SK-N-SH (cell line): ENCODE measurements around the gene GLB1L3. TPM values are rescaled to one million over a fixed set of nuclear protein-coding genes. Genes with fewer than 3 reads are reported as not detected.

Experiments
- CTCF ChIA-PET: fragments of 300-600, 350-600 bp; formaldehyde crosslinking; extraction: SDS; loops from one replicate; lab custom pipeline; 2021; lab: Yijun Ruan, JAX
- POLR2A ChIA-PET: fragments of 350-600 bp; sonication (Branson Sonifier 250); formaldehyde crosslinking; extraction: SDS; loops from one replicate; lab custom pipeline; 2020; ENCODE audit warnings: antibody characterized with exemption, inconsistent platforms; lab: Yijun Ruan, JAX
- DNase-seq: peaks from one replicate; pipeline ENCODE4 v3.0.0; 2012
- H2AFZ ChIP-seq: fragments of 200-600 bp; sonication (generic); 2 replicates; pipeline ENCODE4 v1.8.1; 2016; ENCODE audit warnings: antibody characterized with exemption, mild to moderate bottlenecking, low read depth
- H3F3A ChIP-seq: fragments of 200-600 bp; sonication (generic); replicated peaks from 2 replicates; pipeline ENCODE3; 2016; ENCODE audit warnings: antibody characterized with exemption, mild to moderate bottlenecking; ENCODE audit not compliant: insufficient read depth
- H3K27ac ChIP-seq, 2 experiments: fragments of 200-500 bp in 1 of 2; fragments of 200-600 bp in 1 of 2; sonication (Bioruptor generic) in 1 of 2; sonication (generic), shearing (Covaris generic) in 1 of 2; 2 replicates each; pipeline versions ENCODE4 v1.5.1 to v1.6.1; 2014 to 2016; ENCODE audit warnings: low read depth in 2 of 2, inconsistent platforms in 1 of 2, low read length in 1 of 2, mild to moderate bottlenecking in 1 of 2, mixed read lengths in 1 of 2
- H3K27me3 ChIP-seq: fragments of 200-600 bp; sonication (generic), shearing (Covaris generic); 2 replicates; pipeline ENCODE4 v1.6.1; 2016; ENCODE audit warnings: mixed run types; ENCODE audit not compliant: insufficient read depth
- H3K36me3 ChIP-seq, 2 experiments: fragments of 200-500 bp in 1 of 2; fragments of 200-600 bp in 1 of 2; sonication (Bioruptor generic) in 1 of 2; sonication (generic) in 1 of 2; replicated peaks in 1 of 2; 2 replicates each; pipeline versions ENCODE3 to v1.5.1; 2014 to 2016; ENCODE audit warnings: low read length in 1 of 2, mild to moderate bottlenecking in 1 of 2; ENCODE audit not compliant: insufficient read depth in 2 of 2, control insufficient read depth in 1 of 2
- H3K4me1 ChIP-seq, 2 experiments: fragments of 200-500 bp in 1 of 2; fragments of 200-600 bp in 1 of 2; sonication (Bioruptor generic) in 1 of 2; sonication (generic), shearing (Covaris generic) in 1 of 2; 2 replicates each; pipeline versions ENCODE4 v1.5.1 to v1.6.1; 2014 to 2016; ENCODE audit warnings: low read depth in 1 of 2, low read length in 1 of 2, mixed run types in 1 of 2; ENCODE audit not compliant: insufficient read depth in 2 of 2, control insufficient read depth in 1 of 2
- H3K4me2 ChIP-seq: fragments of 200-600 bp; sonication (generic), shearing (Covaris generic); 2 replicates; pipeline ENCODE4 v1.6.1; 2017; ENCODE audit warnings: mixed run types
- H3K4me3 ChIP-seq, 2 experiments: fragments of 200-500 bp in 1 of 2; fragments of 200-600 bp in 1 of 2; sonication (Bioruptor generic) in 1 of 2; sonication (generic), shearing (Covaris generic) in 1 of 2; 2 replicates each; pipeline versions ENCODE4 v1.5.1 to v1.8.1; 2014 to 2016; ENCODE audit warnings: low read depth in 2 of 2, inconsistent platforms in 1 of 2, low read length in 1 of 2, mild to moderate bottlenecking in 1 of 2, mixed read lengths in 1 of 2, moderate library complexity in 1 of 2
- H3K79me2 ChIP-seq: fragments of 200-600 bp; sonication (generic); 2 replicates; pipeline ENCODE4 v1.8.1; 2017; ENCODE audit warnings: mild to moderate bottlenecking; ENCODE audit not compliant: insufficient read depth
- H3K9ac ChIP-seq: fragments of 200-600 bp; sonication (generic); 2 replicates; pipeline ENCODE4 v1.6.1; 2017; ENCODE audit warnings: mixed run types
- H3K9me2 ChIP-seq: fragments of 200-600 bp; sonication (generic); 2 replicates; pipeline ENCODE4 v1.6.1; 2017; ENCODE audit warnings: mixed run types
- H3K9me3 ChIP-seq: fragments of 200-600 bp; sonication (generic); 2 replicates; pipeline ENCODE4 v1.6.1; 2017; ENCODE audit warnings: mixed run types, mild to moderate bottlenecking, moderate library complexity
- H4K20me1 ChIP-seq: fragments of 200-600 bp; sonication (generic); 2 replicates; pipeline ENCODE4 v1.6.1; 2017; ENCODE audit warnings: mild to moderate bottlenecking, mixed run types; ENCODE audit not compliant: insufficient read depth
- CHD2 ChIP-seq: fragments of 150-350 bp; IDR thresholded peaks from 2 replicates; pipeline ENCODE4 v1.6.1; 2018; ENCODE audit warnings: low read length; ENCODE audit not compliant: partially characterized antibody
- CTCF ChIP-seq: fragments of 200-600 bp; sonication (generic); IDR thresholded peaks from 2 replicates; pipeline ENCODE4 v1.6.1; 2017; ENCODE audit warnings: antibody characterized with exemption, mild to moderate bottlenecking, moderate library complexity
- EZH2phosphoT487 ChIP-seq: fragments of 200-600 bp; sonication (generic); IDR thresholded peaks from 2 replicates; pipeline ENCODE4 v1.6.1; 2017; ENCODE audit warnings: low read depth, mixed run types, mild to moderate bottlenecking, antibody characterized with exemption, moderate library complexity, borderline replicate concordance
- FOSL2 ChIP-seq: IDR thresholded peaks from 2 replicates; pipeline ENCODE4 v1.4.0; 2012; ENCODE audit warnings: low read depth, mild to moderate bottlenecking, moderate library complexity, borderline replicate concordance
- FOXM1 ChIP-seq: IDR thresholded peaks from 2 replicates; pipeline ENCODE4 v1.4.0; 2012; ENCODE audit warnings: low read depth, mild to moderate bottlenecking
- GATA2 ChIP-seq: sonication (generic); formaldehyde crosslinking; IDR thresholded peaks from 2 replicates; pipeline ENCODE4 v1.5.0; 2020; ENCODE audit warnings: mild to moderate bottlenecking, missing genetic modification reagents
- IRF3 ChIP-seq: fragments of 150-350 bp; IDR thresholded peaks from 2 replicates; pipeline ENCODE4 v1.6.1; 2016; ENCODE audit warnings: mild to moderate bottlenecking, low read depth, low read length
- MAX ChIP-seq: IDR thresholded peaks from 2 replicates; pipeline ENCODE4 v1.4.0; 2012; ENCODE audit warnings: low read depth
- MXI1 ChIP-seq: IDR thresholded peaks from 2 replicates; pipeline ENCODE4 v1.6.1; 2012; ENCODE audit warnings: mild to moderate bottlenecking, low read depth, low read length, improper control_type of control experiment
- NFIC ChIP-seq: IDR thresholded peaks from 2 replicates; pipeline ENCODE4 v1.4.0; 2012; ENCODE audit warnings: borderline replicate concordance
- RAD21 ChIP-seq: IDR thresholded peaks from 2 replicates; pipeline ENCODE4 v1.6.1; 2012; ENCODE audit warnings: mild to moderate bottlenecking, low read length
- RCOR1 ChIP-seq: fragments of 150-350 bp; IDR thresholded peaks from 2 replicates; pipeline ENCODE4 v1.6.1; 2017; ENCODE audit warnings: antibody characterized with exemption, low read length
- RXRA ChIP-seq: IDR thresholded peaks from 2 replicates; pipeline ENCODE4 v1.4.0; 2012; ENCODE audit warnings: low read depth, mild to moderate bottlenecking, borderline replicate concordance
- YY1 ChIP-seq: IDR thresholded peaks from 2 replicates; pipeline ENCODE4 v1.4.0; 2012; ENCODE audit warnings: low read depth, mild to moderate bottlenecking
- WGBS: methylation state at CpG from one replicate; pipeline ENCODE4 v1.1.6; 2017; ENCODE audit warnings: low lambda C conversion rate; 5-methylcytosine and 5-hydroxymethylcytosine counted together
- polyA plus RNA-seq, 3 experiments: library from polyadenylated mRNA; depleted of rRNA; stranded (reverse); fragments of >200 nt; gene quantifications; 2 replicates each; pipeline ENCODE4 v1.2.3, GENCODE V29; 2012

Gene GLB1L3
- polyA plus RNA-seq, 1 of the 3 experiments (the other 2 are of a cell fraction), result not detected

GRCh38 chr11:134250246-134250645 lies 25.9 kb upstream of the GLB1L3 start:
- no peaks in the 10 kb centered on the region for H4K20me1 ChIP-seq
- H3K27me3 ChIP-seq, result no peaks in the 10 kb centered on the region
- no peaks in the 10 kb centered on the region for H3K9me3 ChIP-seq
- H2AFZ ChIP-seq, result no peak overlapping the region
- WGBS, result 87% methylated on average over 3 of the region's 3 CpGs
- H3K9ac ChIP-seq, result no peak overlapping the region
- CTCF ChIA-PET, result interaction anchor here (2.5 kb wide), 1 partner anchor 11 kb away, joined by 8 read pairs; no protein-coding TSS in a partner anchor
- no peaks in the 10 kb centered on the region for H3K9me2 ChIP-seq
- POLR2A ChIA-PET, result interaction anchor here (1.0 kb wide), 1 partner anchor 26 kb away, joined by 3 read pairs; the partner anchor contains the start of gene VPS26B
- peaks cover 4 to 11% of the 10 kb centered on the region in 2 experiments; a peak in 3 of 4 replicates for H3K4me1 ChIP-seq
- peaks cover 28% of the 10 kb centered on the region for H3K79me2 ChIP-seq
- H3K27ac ChIP-seq, result no peak overlapping the region
- no peak overlapping the region for H3K4me2 ChIP-seq
- no peaks in the 10 kb centered on the region for H3F3A ChIP-seq
- H3K4me3 ChIP-seq, result no peak overlapping the region
- TF ChIP-seq RAD21, result no peak
- TF ChIP-seq EZH2phosphoT487, result no peak
- TF ChIP-seq MXI1, result no peak
- no peak for TF ChIP-seq NFIC
- no peak for TF ChIP-seq RCOR1
- TF ChIP-seq FOXM1, result no peak
- TF ChIP-seq FOSL2, result no peak
- TF ChIP-seq MAX, result no peak
- TF ChIP-seq YY1, result no peak
- no peak for TF ChIP-seq CTCF
- DNase-seq, result no peak
- H3K36me3 ChIP-seq, result peaks cover 18 to 60% of the 10 kb centered on the region in 2 experiments

GRCh38 chr11:134250675-134251074 lies 25.5 kb upstream of the GLB1L3 start:
- Histone ChIP-seq H3F3A (no peaks in the 10 kb centered on the region), H3K79me2 (peaks cover 33% of the 10 kb centered on the region), H3K27me3 (no peaks in the 10 kb centered on the region), H3K9ac (no peak overlapping the region), H2AFZ (no peak overlapping the region), H3K4me1 (peaks cover 4 to 11% of the 10 kb centered on the region in 2 experiments; a peak in 3 of 4 replicates), H3K4me3 (no peak overlapping the region), H3K27ac (no peak overlapping the region), H3K9me2 (no peaks in the 10 kb centered on the region), H3K36me3 (peaks cover 18 to 56% of the 10 kb centered on the region in 2 experiments), H4K20me1 (no peaks in the 10 kb centered on the region), H3K9me3 (no peaks in the 10 kb centered on the region), H3K4me2 (no peak overlapping the region)
- no peak for DNase-seq
- ChIA-PET POLR2A (interaction anchor here (1.0 kb wide), 1 partner anchor 26 kb away, joined by 3 read pairs; the partner anchor contains the start of gene VPS26B), CTCF (interaction anchor here (1.1 to 2.5 kb wide), 2 partner anchors 11 kb away, joined by 3 to 8 read pairs; no protein-coding TSS in a partner anchor)
- WGBS, result 74% methylated on average over 2 of the region's 2 CpGs
- no peak for TF ChIP-seq EZH2phosphoT487
- no peak for TF ChIP-seq GATA2 (CRISPR knock-in tag)
- TF ChIP-seq RXRA, result no peak
- no peak for TF ChIP-seq CHD2
- TF ChIP-seq IRF3, result no peak
